ELR (cell line): ENCODE data around the gene PLEKHA7.
"Not testable (repeated sequence)": the region's sequence is repeated elsewhere in the genome, so short reads cannot be mapped to it uniquely, and the experiment has no call there.

Experiments used
- DNase-seq: peaks from one replicate; pipeline ENCODE4 v3.0.0-alpha.2; 2015; ENCODE audit warnings: low read depth

PLEKHA7 gene

DNA sequence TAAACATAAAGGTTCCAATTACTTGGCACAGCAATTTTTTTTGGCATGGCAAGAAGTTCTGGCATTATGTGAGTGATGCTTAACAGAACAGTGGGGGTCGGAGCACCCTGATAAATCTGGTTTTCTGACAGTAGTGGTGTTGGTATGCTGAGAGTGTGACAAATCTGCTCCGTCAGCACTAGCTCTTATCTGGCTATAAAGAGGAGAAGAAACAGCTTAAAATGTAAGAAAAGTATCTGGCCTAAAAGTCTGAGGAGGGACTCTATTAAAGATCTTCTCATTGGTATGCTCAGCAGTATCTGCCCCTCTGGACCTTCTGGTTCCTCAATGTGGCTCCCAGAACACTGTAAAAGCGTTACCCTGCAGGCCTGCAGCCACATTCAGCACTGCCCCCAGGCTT, 137.4 kb downstream of the PLEKHA7 start:
- no peak for DNase-seq

- DNase-seq, result no peak
Observed at GRCh38 chr11:16876053-16876752, 138.0 kb downstream of the PLEKHA7 start.

GRCh38 chr11:16874275-16874975, 139.8 kb downstream of the PLEKHA7 start:
- no peak for DNase-seq

- no peak for DNase-seq
Observed at GRCh38 chr11:16873289-16873688, 140.9 kb downstream of the PLEKHA7 start.

- DNase-seq, result no peak
Observed at GRCh38 chr11:16871368-16871767, 142.8 kb downstream of the PLEKHA7 start.

DNA sequence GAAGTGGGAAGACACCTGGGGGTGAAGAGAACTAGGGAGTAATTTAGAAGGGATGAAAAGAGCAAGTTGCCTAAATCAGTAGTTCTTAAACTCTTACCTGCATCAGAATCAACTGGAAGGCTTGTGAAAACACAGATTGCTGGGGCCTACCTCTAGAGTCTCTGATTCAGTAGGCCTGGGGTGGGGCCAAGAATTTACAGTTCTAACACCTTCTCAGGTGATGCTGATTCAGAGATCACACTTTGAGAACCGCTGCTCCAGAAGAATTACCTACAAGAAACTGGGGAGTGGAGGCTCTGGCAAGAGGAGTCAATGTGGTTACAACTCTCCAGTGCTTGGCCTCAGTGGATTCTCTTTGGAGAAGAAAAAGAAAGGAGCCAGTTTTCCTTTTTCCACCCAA, 147.1 kb downstream of the PLEKHA7 start:
- DNase-seq, result no peak

DNA sequence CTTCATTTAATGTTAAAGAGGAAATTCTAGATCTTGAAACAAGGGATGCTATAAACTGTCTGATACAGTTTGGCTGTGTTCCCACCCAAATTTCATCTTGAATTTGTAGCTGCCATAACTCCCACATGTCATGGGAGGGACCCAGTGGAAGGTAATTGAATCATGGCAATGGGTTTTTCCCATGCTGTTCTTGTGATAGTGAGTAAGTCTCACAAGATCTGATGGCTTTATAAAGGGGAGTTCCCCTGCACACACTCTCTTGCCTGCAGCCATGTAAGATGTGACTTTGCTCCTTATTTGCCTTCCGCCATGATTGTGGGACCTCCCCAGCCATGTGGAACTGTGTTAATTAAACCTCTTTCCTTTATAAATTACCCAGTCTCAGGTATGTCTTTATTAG, 149.8 kb downstream of the PLEKHA7 start:
- DNase-seq, result not testable (repeated sequence)

DNA sequence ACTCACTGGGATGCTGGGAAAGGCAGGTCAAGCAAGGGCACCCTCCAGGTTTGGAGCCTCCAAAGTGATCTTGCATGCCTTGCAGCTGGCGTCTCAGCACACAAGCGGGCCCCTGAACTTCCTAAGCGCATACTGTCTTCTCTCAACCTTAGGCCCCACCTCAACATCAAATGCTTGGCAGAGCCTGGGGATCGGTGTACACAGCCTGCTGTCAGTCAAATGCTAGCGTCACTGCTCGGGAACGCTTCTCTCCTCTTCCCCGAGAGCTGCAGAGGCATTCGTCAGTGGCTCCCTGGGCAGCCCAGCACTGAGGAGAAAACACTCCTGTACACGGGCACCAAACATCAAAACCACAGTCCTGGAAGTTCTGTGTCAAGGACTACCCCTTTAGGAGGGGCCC, 150.8 kb downstream of the PLEKHA7 start:
- no peak for DNase-seq

- DNase-seq, result no peak
Observed at GRCh38 chr11:16862726-16863125, 151.5 kb downstream of the PLEKHA7 start.

- DNase-seq, result no peak
Observed at GRCh38 chr11:16861862-16862261, 152.4 kb downstream of the PLEKHA7 start.

- DNase-seq, result no peak
Observed at GRCh38 chr11:16860617-16861016, 153.6 kb downstream of the PLEKHA7 start.

DNA sequence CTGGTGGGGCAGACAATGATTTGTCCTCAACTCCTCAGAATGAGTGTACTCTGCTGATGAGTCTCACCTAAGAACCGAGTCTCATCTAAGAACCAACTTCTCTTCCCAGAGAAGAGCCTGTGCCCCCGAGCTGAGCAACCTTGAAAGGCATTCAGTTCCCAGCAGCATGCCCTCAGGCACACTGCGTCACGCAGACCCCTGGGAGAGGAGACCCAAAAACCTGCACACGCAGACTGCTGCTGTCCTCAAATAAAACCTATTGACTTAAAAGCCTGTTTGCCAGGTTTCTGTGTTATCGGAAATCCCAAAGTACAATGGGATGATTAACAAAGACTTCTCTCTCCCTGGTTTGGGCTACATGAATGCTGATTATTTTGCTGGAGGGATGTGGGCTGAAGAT, 154.6 kb downstream of the PLEKHA7 start:
- no peak for DNase-seq

- no peak for DNase-seq
Observed at GRCh38 chr11:16857186-16857585, 157.0 kb downstream of the PLEKHA7 start.

GRCh38 chr11:16856022-16856471, 158.2 kb downstream of the PLEKHA7 start:
- no peak for DNase-seq

DNA sequence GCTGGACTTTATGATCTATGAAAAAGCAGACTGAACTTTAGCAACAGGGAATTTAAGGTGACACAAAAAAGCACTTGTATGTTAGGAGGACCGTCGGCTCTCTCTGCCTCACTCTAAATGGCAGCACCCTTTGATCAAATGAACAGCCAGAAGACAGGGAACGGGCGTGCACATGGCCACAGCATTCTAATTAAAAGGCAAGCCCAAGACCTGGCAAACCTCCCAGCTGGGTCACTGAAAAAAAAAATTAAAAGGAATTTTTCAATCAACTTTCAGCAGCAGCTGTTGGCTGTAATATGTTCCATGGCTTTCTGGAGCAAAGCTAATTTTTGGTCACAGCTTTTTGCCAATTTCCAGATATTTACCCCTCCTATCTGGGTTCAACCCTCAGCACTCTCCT, 159.2 kb downstream of the PLEKHA7 start:
- DNase-seq, result no peak

DNA sequence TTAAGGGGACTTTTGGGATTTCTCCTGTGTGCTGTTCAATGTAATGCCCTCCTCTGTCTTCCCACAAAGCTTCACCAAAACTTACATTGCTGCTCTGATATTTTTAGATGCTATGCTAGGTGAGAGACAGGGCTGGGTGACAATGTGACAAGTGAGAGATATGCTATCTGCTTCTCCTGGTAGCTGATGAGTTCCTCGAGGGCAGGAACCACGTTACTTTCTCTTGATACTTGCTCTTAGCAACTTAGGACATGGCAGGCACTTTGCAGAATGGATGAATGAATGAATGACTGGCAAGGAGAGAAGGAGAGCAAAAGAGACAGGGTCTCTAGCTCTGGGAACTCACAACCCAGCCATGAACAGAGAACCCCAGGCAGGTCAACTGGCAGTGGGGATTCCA, 160.4 kb downstream of the PLEKHA7 start:
- no peak for DNase-seq

DNA sequence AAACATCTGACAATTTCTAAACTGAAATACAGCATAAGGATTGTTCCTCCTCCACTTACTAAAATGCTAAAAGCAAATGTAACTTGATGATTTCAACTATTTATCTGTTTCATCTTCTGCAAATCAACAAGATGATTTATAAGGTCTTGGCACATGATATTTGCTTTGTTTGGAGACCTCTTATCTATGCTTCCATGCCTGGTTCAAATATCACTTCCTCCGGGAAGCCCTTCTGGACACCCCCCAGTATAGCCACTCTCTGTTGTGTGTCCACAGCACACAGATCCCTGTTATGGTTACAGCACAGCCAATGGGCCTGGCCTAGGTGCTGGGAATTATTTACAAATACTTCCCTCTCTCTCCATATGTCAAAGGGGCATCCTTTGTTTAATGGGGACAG, 160.9 kb downstream of the PLEKHA7 start:
- no peak for DNase-seq

- no peak for DNase-seq
Observed at GRCh38 chr11:16846305-16846704, 167.9 kb downstream of the PLEKHA7 start.

DNA sequence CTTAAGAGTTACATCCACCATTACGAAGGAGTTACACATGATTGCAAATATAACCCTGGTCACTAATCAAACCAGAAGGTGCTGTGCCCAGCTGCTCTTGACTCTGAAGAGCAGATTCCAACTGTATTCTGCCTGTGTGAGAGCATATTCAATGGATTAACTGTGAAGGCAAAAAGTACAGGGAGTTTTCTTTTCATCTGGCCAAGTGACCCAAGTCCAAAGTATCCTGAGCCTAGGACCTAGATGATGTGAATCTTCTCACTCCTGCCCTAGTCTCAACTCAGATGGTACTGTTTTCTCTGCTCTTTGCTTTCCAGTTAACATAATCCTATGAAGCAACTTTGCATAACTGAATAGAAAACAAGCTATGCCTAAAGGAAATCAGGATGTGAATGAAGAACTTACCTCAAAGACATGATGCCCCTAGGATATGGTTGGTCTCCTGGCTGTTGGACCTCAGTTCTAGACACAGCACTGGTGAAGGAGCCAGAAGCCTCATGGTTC, 169.9 kb downstream of the PLEKHA7 start:
- no peak for DNase-seq

- no peak for DNase-seq
Observed at GRCh38 chr11:16843294-16843693, 170.9 kb downstream of the PLEKHA7 start.

GRCh38 chr11:16841984-16842383, 172.2 kb downstream of the PLEKHA7 start:
- no peak for DNase-seq

DNA sequence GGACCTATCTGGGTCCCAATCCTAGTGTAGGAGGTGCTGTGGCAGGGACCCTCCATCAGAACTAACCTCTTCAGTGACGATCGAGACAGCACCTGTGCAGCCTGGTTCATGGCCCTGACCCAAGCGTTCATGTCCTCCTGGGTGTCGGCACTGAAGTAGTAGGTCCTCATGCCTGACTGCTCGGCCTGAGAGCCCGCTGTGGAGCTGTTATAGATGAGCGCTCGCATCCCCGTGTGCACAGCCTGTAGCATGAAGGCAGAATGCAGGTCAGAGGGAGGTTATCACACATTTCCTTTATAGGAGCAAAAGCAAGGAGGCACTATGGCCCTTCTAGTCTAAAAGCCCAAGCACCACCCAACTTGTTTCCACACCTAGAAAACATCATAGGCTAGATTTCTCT, 172.7 kb downstream of the PLEKHA7 start:
- DNase-seq, result no peak

DNA sequence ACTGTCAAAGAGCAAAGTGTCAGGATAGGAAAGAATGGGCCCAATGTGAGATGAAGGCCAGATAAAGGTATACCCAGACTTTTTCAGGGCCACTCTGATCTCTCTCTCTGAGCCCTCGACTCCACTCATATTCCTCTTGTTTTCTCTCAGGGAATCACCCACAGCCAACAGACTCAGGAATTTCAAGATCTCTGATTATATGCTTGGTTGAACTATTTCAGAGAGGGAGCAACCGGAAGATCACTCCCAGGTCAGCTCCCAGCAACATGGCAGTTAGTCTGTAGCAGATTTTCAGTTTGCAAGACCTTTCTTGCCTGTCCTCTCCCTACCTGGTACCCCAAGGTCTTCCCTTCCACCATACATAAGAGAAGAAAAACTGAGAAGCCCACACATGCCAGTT, 173.3 kb downstream of the PLEKHA7 start:
- DNase-seq, result no peak

- DNase-seq, result no peak
Observed at GRCh38 chr11:16839821-16840220, 174.4 kb downstream of the PLEKHA7 start.
